ENCODE results near the gene HEXD.

The HEXD gene

DNA sequence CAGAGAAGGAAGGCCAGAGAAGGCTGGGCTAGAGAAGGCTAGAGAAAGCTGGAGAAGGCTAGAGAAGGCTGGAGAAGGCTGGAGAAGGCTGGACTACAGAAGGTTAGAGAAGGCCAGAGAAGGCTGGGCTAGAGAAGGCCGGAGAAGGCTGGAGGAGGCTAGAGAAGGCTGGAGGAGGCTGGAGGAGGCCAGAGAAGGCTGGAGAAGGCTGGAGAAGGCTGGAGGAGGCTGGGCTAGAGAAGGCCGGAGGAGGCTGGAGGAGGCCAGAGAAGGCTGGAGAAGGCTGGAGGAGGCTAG lies 6.7 kb downstream of the HEXD start:
- no peak overlapping the region for H3K27ac ChIP-seq (ENCODE audit: low read length, poor library complexity, severe bottlenecking)
- H3K9me3 ChIP-seq (ENCODE audit: control insufficient read depth, low read length) = peaks cover 4% of the 10 kb centered on the region
- peaks cover 12 to 23% of the 10 kb centered on the region in 2 experiments for H3K36me3 ChIP-seq (ENCODE audit: control insufficient read depth in 1 of 2, insufficient read depth in 2 of 2, low read depth in 1 of 2, low read length in 2 of 2)
- H3K14ac ChIP-seq (ENCODE audit: low read length in 2 of 2) = no peak overlapping the region
- H3K4me3 ChIP-seq (ENCODE audit: insufficient read depth in 1 of 2, low read depth in 1 of 2, low read length in 2 of 2) = no peak overlapping the region
- DNase-seq = no peak
- no peak overlapping the region for H3K9ac ChIP-seq (ENCODE audit: low read length)
- H3K23ac ChIP-seq (ENCODE audit: low read length in 2 of 2) = no peak overlapping the region
- peaks cover under 1% of the 10 kb centered on the region for H3K4me1 ChIP-seq (ENCODE audit: control insufficient read depth, insufficient read depth, low read depth, low read length)
- H2BK120ac ChIP-seq (ENCODE audit: low read depth, low read length) = no peak overlapping the region
- no peak overlapping the region for H3K4ac ChIP-seq (ENCODE audit: low read depth in 1 of 2, low read length in 2 of 2)
- peaks cover 4% of the 10 kb centered on the region for H3K79me1 ChIP-seq (replicated peaks; ENCODE audit: low read length, poor library complexity, severe bottlenecking)
- H2AFZ ChIP-seq (ENCODE audit: low read depth, low read length) = no peak overlapping the region
- H2BK15ac ChIP-seq (ENCODE audit: low read depth, poor library complexity, severe bottlenecking) = no peak overlapping the region
- 99% methylated on average over 2 of the region's 2 CpGs for WGBS
- H3K27me3 ChIP-seq (ENCODE audit: control insufficient read depth in 1 of 2, insufficient read depth in 1 of 2, low read length in 2 of 2) = no peaks in the 10 kb centered on the region
- no peak overlapping the region for H3K18ac ChIP-seq (ENCODE audit: low read depth in 1 of 2, low read length in 2 of 2)
- H4K91ac ChIP-seq (ENCODE audit: low read length) = no peak overlapping the region
- no peak overlapping the region for H4K8ac ChIP-seq (ENCODE audit: low read length)
- no peak overlapping the region for H3K4me2 ChIP-seq (ENCODE audit: low read length, poor library complexity, severe bottlenecking)
- H2AK5ac ChIP-seq (ENCODE audit: low read length, severe bottlenecking) = no peak overlapping the region
- H2BK12ac ChIP-seq (ENCODE audit: low read length in 2 of 2) = no peak overlapping the region
- no peak overlapping the region for H2BK5ac ChIP-seq (ENCODE audit: low read depth, low read length, poor library complexity, severe bottlenecking)

GRCh38 chr17:82428546-82428945 lies 10.4 kb downstream of the HEXD start:
- H3K4me1 ChIP-seq (ENCODE audit: control insufficient read depth, insufficient read depth, low read depth, low read length) = peaks cover 2% of the 10 kb centered on the region
- WGBS = 97% methylated on average over 3 of the region's 3 CpGs

DNA sequence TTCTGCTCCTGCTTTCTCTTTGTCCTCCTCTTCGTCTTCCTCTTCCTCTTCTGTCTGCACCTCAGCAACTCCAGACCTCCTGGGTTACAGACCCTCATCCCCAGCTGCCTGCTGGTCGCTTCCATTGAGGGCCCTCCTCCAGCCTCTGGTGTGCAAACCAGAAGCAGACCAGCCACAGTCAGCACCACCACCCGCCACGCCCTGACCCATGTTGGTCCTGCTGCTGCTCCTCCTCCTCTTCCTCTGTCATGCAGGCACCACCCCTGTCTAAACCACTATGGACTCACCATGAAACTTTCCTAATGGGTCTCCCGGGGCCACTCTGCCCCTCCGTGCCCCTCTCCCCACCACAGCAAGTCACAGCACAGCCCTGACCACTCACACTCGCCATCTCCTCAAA lies 11.7 kb downstream of the HEXD start:
- no peaks in the 10 kb centered on the region for H3K79me1 ChIP-seq (replicated peaks; ENCODE audit: low read length, poor library complexity, severe bottlenecking)
- no peaks in the 10 kb centered on the region for H3K9me3 ChIP-seq (ENCODE audit: control insufficient read depth, low read length)
- H2BK5ac ChIP-seq (ENCODE audit: low read depth, low read length, poor library complexity, severe bottlenecking) = no peak overlapping the region
- H3K4me3 ChIP-seq (ENCODE audit: insufficient read depth in 1 of 2, low read depth in 1 of 2, low read length in 2 of 2) = no peak overlapping the region
- no peak overlapping the region for H2AK5ac ChIP-seq (ENCODE audit: low read length, severe bottlenecking)
- peak overlapping the region in 1 of 2 experiments; percentile 39 for H3K14ac ChIP-seq (ENCODE audit: low read length in 2 of 2)
- H2BK15ac ChIP-seq (ENCODE audit: low read depth, poor library complexity, severe bottlenecking) = no peak overlapping the region
- no peak overlapping the region for H3K9ac ChIP-seq (ENCODE audit: low read length)
- no peak overlapping the region for H3K18ac ChIP-seq (ENCODE audit: low read depth in 1 of 2, low read length in 2 of 2)
- no peak for DNase-seq
- H3K23ac ChIP-seq (ENCODE audit: low read length in 2 of 2) = no peak overlapping the region
- H3K36me3 ChIP-seq (ENCODE audit: control insufficient read depth in 1 of 2, insufficient read depth in 2 of 2, low read depth in 1 of 2, low read length in 2 of 2) = peaks cover 0 to 15% of the 10 kb centered on the region in 2 experiments
- no peak overlapping the region for H4K8ac ChIP-seq (ENCODE audit: low read length)
- no peak overlapping the region for H2BK120ac ChIP-seq (ENCODE audit: low read depth, low read length)
- no peak overlapping the region for H2AFZ ChIP-seq (ENCODE audit: low read depth, low read length)
- no peak overlapping the region for H2BK12ac ChIP-seq (ENCODE audit: low read length in 2 of 2)
- H3K27me3 ChIP-seq (ENCODE audit: control insufficient read depth in 1 of 2, insufficient read depth in 1 of 2, low read length in 2 of 2) = no peaks in the 10 kb centered on the region
- 78% methylated on average over 7 of the region's 7 CpGs for WGBS
- H3K4ac ChIP-seq (ENCODE audit: low read depth in 1 of 2, low read length in 2 of 2) = no peak overlapping the region
- H3K4me2 ChIP-seq (ENCODE audit: low read length, poor library complexity, severe bottlenecking) = no peak overlapping the region
- H3K27ac ChIP-seq (ENCODE audit: low read length, poor library complexity, severe bottlenecking) = no peak overlapping the region
- H4K91ac ChIP-seq (ENCODE audit: low read length) = no peak overlapping the region
- peaks cover 3% of the 10 kb centered on the region for H3K4me1 ChIP-seq (ENCODE audit: control insufficient read depth, insufficient read depth, low read depth, low read length)

More at GRCh38 chr17:82428546-82428945, 10.4 kb downstream of the HEXD start:
- Histone ChIP-seq H3K4me2 (ENCODE audit: low read length, poor library complexity, severe bottlenecking) (no peak overlapping the region), H3K14ac (ENCODE audit: low read length in 2 of 2) (no peak overlapping the region), H3K9ac (ENCODE audit: low read length) (no peak overlapping the region), H2BK15ac (ENCODE audit: low read depth, poor library complexity, severe bottlenecking) (no peak overlapping the region), H2AK5ac (ENCODE audit: low read length, severe bottlenecking) (no peak overlapping the region), H3K27ac (ENCODE audit: low read length, poor library complexity, severe bottlenecking) (no peak overlapping the region), H2AFZ (ENCODE audit: low read depth, low read length) (no peak overlapping the region), H3K4me3 (ENCODE audit: insufficient read depth in 1 of 2, low read depth in 1 of 2, low read length in 2 of 2) (no peak overlapping the region), H2BK12ac (ENCODE audit: low read length in 2 of 2) (no peak overlapping the region), H3K36me3 (ENCODE audit: control insufficient read depth in 1 of 2, insufficient read depth in 2 of 2, low read depth in 1 of 2, low read length in 2 of 2) (peaks cover 0 to 9% of the 10 kb centered on the region in 2 experiments), H3K79me1 (replicated peaks; ENCODE audit: low read length, poor library complexity, severe bottlenecking) (no peaks in the 10 kb centered on the region), H2BK120ac (ENCODE audit: low read depth, low read length) (no peak overlapping the region), H3K27me3 (ENCODE audit: control insufficient read depth in 1 of 2, insufficient read depth in 1 of 2, low read length in 2 of 2) (no peaks in the 10 kb centered on the region), H4K91ac (ENCODE audit: low read length) (no peak overlapping the region), H3K9me3 (ENCODE audit: control insufficient read depth, low read length) (no peaks in the 10 kb centered on the region), H3K23ac (ENCODE audit: low read length in 2 of 2) (no peak overlapping the region), H3K4ac (ENCODE audit: low read depth in 1 of 2, low read length in 2 of 2) (no peak overlapping the region), H3K18ac (ENCODE audit: low read depth in 1 of 2, low read length in 2 of 2) (no peak overlapping the region), H2BK5ac (ENCODE audit: low read depth, low read length, poor library complexity, severe bottlenecking) (no peak overlapping the region), H4K8ac (ENCODE audit: low read length) (no peak overlapping the region)
- no peak for DNase-seq

- no peak overlapping the region for H2AK5ac ChIP-seq (ENCODE audit: low read length, severe bottlenecking)
- H3K36me3 ChIP-seq (ENCODE audit: control insufficient read depth in 1 of 2, insufficient read depth in 2 of 2, low read depth in 1 of 2, low read length in 2 of 2) = peaks cover 4 to 32% of the 10 kb centered on the region in 2 experiments
- no peak overlapping the region for H3K9ac ChIP-seq (ENCODE audit: low read length)
- H3K4me2 ChIP-seq (ENCODE audit: low read length, poor library complexity, severe bottlenecking) = no peak overlapping the region
- DNase-seq = no peak
- no peak overlapping the region for H3K14ac ChIP-seq (ENCODE audit: low read length in 2 of 2)
- H4K91ac ChIP-seq (ENCODE audit: low read length) = no peak overlapping the region
- no peaks in the 10 kb centered on the region for H3K27me3 ChIP-seq (ENCODE audit: control insufficient read depth in 1 of 2, insufficient read depth in 1 of 2, low read length in 2 of 2)
- WGBS = 94% methylated on average over 8 of the region's 8 CpGs
- H3K79me1 ChIP-seq (replicated peaks; ENCODE audit: low read length, poor library complexity, severe bottlenecking) = no peaks in the 10 kb centered on the region
- H2BK15ac ChIP-seq (ENCODE audit: low read depth, poor library complexity, severe bottlenecking) = no peak overlapping the region
- H2BK5ac ChIP-seq (ENCODE audit: low read depth, low read length, poor library complexity, severe bottlenecking) = no peak overlapping the region
- H3K4me3 ChIP-seq (ENCODE audit: insufficient read depth in 1 of 2, low read depth in 1 of 2, low read length in 2 of 2) = no peak overlapping the region
- no peak overlapping the region for H2BK120ac ChIP-seq (ENCODE audit: low read depth, low read length)
- H3K27ac ChIP-seq (ENCODE audit: low read length, poor library complexity, severe bottlenecking) = no peak overlapping the region
- no peaks in the 10 kb centered on the region for H3K9me3 ChIP-seq (ENCODE audit: control insufficient read depth, low read length)
- no peak overlapping the region for H4K8ac ChIP-seq (ENCODE audit: low read length)
- H3K18ac ChIP-seq (ENCODE audit: low read depth in 1 of 2, low read length in 2 of 2) = no peak overlapping the region
- H3K4me1 ChIP-seq (ENCODE audit: control insufficient read depth, insufficient read depth, low read depth, low read length) = peaks cover 21% of the 10 kb centered on the region
- no peak overlapping the region for H2BK12ac ChIP-seq (ENCODE audit: low read length in 2 of 2)
- H3K4ac ChIP-seq (ENCODE audit: low read depth in 1 of 2, low read length in 2 of 2) = no peak overlapping the region
- H3K23ac ChIP-seq (ENCODE audit: low read length in 2 of 2) = no peak overlapping the region
- no peak overlapping the region for H2AFZ ChIP-seq (ENCODE audit: low read depth, low read length)
These were observed 13.9 kb downstream of the HEXD start for GRCh38 chr17:82432017-82432416.
